Measurements from ENCODE around the gene KIAA1217. TPM values are rescaled to one million over a fixed set of nuclear protein-coding genes. Genes with fewer than 3 reads are reported as not detected.

KIAA1217 gene
- total RNA-seq, 1 donor from 2014 or later = 121 TPM

- H3K9me3 Mint-ChIP-seq (ENCODE audit: low read depth) = no peaks in the 10 kb centered on the region
- peaks cover 3% of the 10 kb centered on the region for H3K4me1 Mint-ChIP-seq (ENCODE audit: low read depth)
- DNase-seq (ENCODE audit: low spot score, unreplicated experiment) = no peak
These were observed 315.4 kb downstream of the KIAA1217 start for GRCh38 chr10:24524314-24524713.

GRCh38 chr10:24526085-24526649, 317.2 kb downstream of the KIAA1217 start:
- no peaks in the 10 kb centered on the region for H3K9me3 Mint-ChIP-seq (ENCODE audit: low read depth)
- peaks cover 58% of the 10 kb centered on the region for H3K36me3 Mint-ChIP-seq (ENCODE audit: insufficient read depth)
- H3K4me3 Mint-ChIP-seq (ENCODE audit: low read depth) = no peak overlapping the region
- H3K4me1 Mint-ChIP-seq (ENCODE audit: low read depth) = no peaks in the 10 kb centered on the region
- no peaks in the 10 kb centered on the region for H3K27me3 Mint-ChIP-seq
- no peak for DNase-seq (ENCODE audit: low spot score, unreplicated experiment)
- H3K27ac Mint-ChIP-seq = peak overlapping the region; percentile 52
- no peak for TF ChIP-seq CTCF (IDR thresholded peaks at IDR 0.05; ENCODE audit: unreplicated experiment)

More at GRCh38 chr10:24524314-24524713, 315.4 kb downstream of the KIAA1217 start:
- TF ChIP-seq CTCF (IDR thresholded peaks at IDR 0.05; ENCODE audit: unreplicated experiment) = no peak
- H3K36me3 Mint-ChIP-seq (ENCODE audit: insufficient read depth) = peaks cover 49% of the 10 kb centered on the region
- H3K27ac Mint-ChIP-seq = peak overlapping the region; percentile 22
- no peaks in the 10 kb centered on the region for H3K27me3 Mint-ChIP-seq
- no peak overlapping the region for H3K4me3 Mint-ChIP-seq (ENCODE audit: low read depth)

GRCh38 chr10:24528946-24529345, 320.0 kb downstream of the KIAA1217 start:
- H3K27ac Mint-ChIP-seq = no peak overlapping the region
- no peaks in the 10 kb centered on the region for H3K4me1 Mint-ChIP-seq (ENCODE audit: low read depth)
- no peak for DNase-seq (ENCODE audit: low spot score, unreplicated experiment)
- H3K9me3 Mint-ChIP-seq (ENCODE audit: low read depth) = no peaks in the 10 kb centered on the region
- peaks cover 69% of the 10 kb centered on the region for H3K36me3 Mint-ChIP-seq (ENCODE audit: insufficient read depth)
- TF ChIP-seq CTCF (IDR thresholded peaks at IDR 0.05; ENCODE audit: unreplicated experiment) = no peak
- no peak overlapping the region for H3K4me3 Mint-ChIP-seq (ENCODE audit: low read depth)
- no peaks in the 10 kb centered on the region for H3K27me3 Mint-ChIP-seq

GRCh38 chr10:24531439-24531838, 322.5 kb downstream of the KIAA1217 start:
- Mint-ChIP-seq H3K27ac (no peak overlapping the region), H3K27me3 (no peaks in the 10 kb centered on the region), H3K4me1 (ENCODE audit: low read depth) (peaks cover 12% of the 10 kb centered on the region), H3K9me3 (ENCODE audit: low read depth) (no peaks in the 10 kb centered on the region), H3K36me3 (ENCODE audit: insufficient read depth) (peaks cover 67% of the 10 kb centered on the region), H3K4me3 (ENCODE audit: low read depth) (no peak overlapping the region)
- no peak for TF ChIP-seq CTCF (IDR thresholded peaks at IDR 0.05; ENCODE audit: unreplicated experiment)
- DNase-seq (ENCODE audit: low spot score, unreplicated experiment) = no peak

GRCh38 chr10:24533981-24534380, 325.0 kb downstream of the KIAA1217 start:
- DNase-seq (ENCODE audit: low spot score, unreplicated experiment) = no peak
- H3K36me3 Mint-ChIP-seq (ENCODE audit: insufficient read depth) = peaks cover 71% of the 10 kb centered on the region

More at GRCh38 chr10:24533981-24534380, 325.0 kb downstream of the KIAA1217 start:
- Mint-ChIP-seq H3K27ac (no peak overlapping the region), H3K4me3 (ENCODE audit: low read depth) (no peak overlapping the region), H3K27me3 (no peaks in the 10 kb centered on the region), H3K9me3 (ENCODE audit: low read depth) (no peaks in the 10 kb centered on the region), H3K4me1 (ENCODE audit: low read depth) (peaks cover 21% of the 10 kb centered on the region)
- no peak for TF ChIP-seq CTCF (IDR thresholded peaks at IDR 0.05; ENCODE audit: unreplicated experiment)

Data from progenitor cell of endocrine pancreas (in vitro differentiated cells).